HepG2 (cell line): Measurements from ENCODE around the gene SUN5. TPM values are rescaled to one million over a fixed set of nuclear protein-coding genes. Genes with fewer than 3 reads are reported as not detected.

Source experiments
- ATAC-seq: fragments of 200-7000 bp; cut with Tn5 transposase; 3 replicates; pipeline ENCODE4 v1.9.1; 2020; ENCODE audit warnings: mild to moderate bottlenecking, moderate library complexity
- BruUV-seq: library from RNA; stranded (reverse); fragments of 400-500 nt; replicated peaks from 2 replicates; lab custom pipeline; 2021; lab: Mats Ljungman, UMichigan
- CTCF ChIA-PET: fragments of 300-600 bp; formaldehyde crosslinking; extraction: SDS; loops from one replicate; lab custom pipeline; 2021; ENCODE audit warnings: low total read pairs, inconsistent platforms, low intra/inter-chr PET ratio; lab: Yijun Ruan, JAX
- POLR2A ChIA-PET: fragments of 350-600 bp; sonication (Branson Sonifier 250); formaldehyde crosslinking; loops from one replicate; lab custom pipeline; 2020; ENCODE audit warnings: antibody characterized with exemption, inconsistent platforms; lab: Yijun Ruan, JAX
- DNase-seq: peaks from one replicate; pipeline ENCODE4 v3.0.0-alpha.2; 2015; ENCODE audit warnings: low spot score
- FAIRE-seq: peaks from 3 replicates; lab custom pipeline; 2011; peaks lifted over from hg19 to GRCh38; lab: Jason Lieb, UNC
- H2AFZ ChIP-seq: one replicate; pipeline ENCODE4 v1.6.1; 2011; ENCODE audit warnings: low read length, inconsistent platforms
- H3K27ac ChIP-seq: fragments of 300-600 bp; 3 replicates; pipeline ENCODE4 v1.8.0; 2011; ENCODE audit warnings: mixed run types, mild to moderate bottlenecking, mixed read lengths, low read length, inconsistent platforms; ENCODE audit not compliant: insufficient read depth; ENCODE audit errors: extremely low read length
- H3K27me3 ChIP-seq, 2 experiments: fragments of 200-600 bp in 1 of 2; 2 replicates in 1 of 2; 3 replicates in 1 of 2; pipeline versions ENCODE4 v1.6.0 to v1.8.0; 2011; ENCODE audit warnings: low read length in 2 of 2, mild to moderate bottlenecking in 2 of 2, moderate library complexity in 2 of 2, inconsistent platforms in 1 of 2; ENCODE audit not compliant: insufficient read depth in 2 of 2, control insufficient read depth in 1 of 2
- H3K36me3 ChIP-seq, 2 experiments: fragments of 200-600 bp in 1 of 2; replicated peaks in 1 of 2; 2 replicates in 1 of 2; 3 replicates in 1 of 2; pipeline versions ENCODE4 v1.5.1 to v1.8.0; 2011; ENCODE audit warnings: low read length in 2 of 2, inconsistent platforms in 1 of 2; ENCODE audit not compliant: insufficient read depth in 2 of 2, control insufficient read depth in 1 of 2
- H3K4me1 ChIP-seq: 2 replicates; pipeline ENCODE4 v1.5.1; 2012; ENCODE audit warnings: low read length, inconsistent platforms; ENCODE audit not compliant: insufficient read depth
- H3K4me2 ChIP-seq: 2 replicates; pipeline ENCODE4 v1.6.0; 2011; ENCODE audit warnings: low read depth, low read length, inconsistent platforms
- H3K4me3 ChIP-seq, 3 experiments: fragments of 200-600 bp in 1 of 3; sonication (generic), shearing (Covaris generic) in 1 of 3; replicated peaks in 1 of 3; 2 replicates each; pipeline ENCODE4 v1.5.1; 2011 to 2016; ENCODE audit warnings: low read length in 3 of 3, inconsistent platforms in 2 of 3, low read depth in 2 of 3, mild to moderate bottlenecking in 2 of 3, control low read depth in 1 of 3, mixed read lengths in 1 of 3; ENCODE audit not compliant: insufficient read depth in 1 of 3
- H3K79me2 ChIP-seq: one replicate; pipeline ENCODE4 v1.6.1; 2011; ENCODE audit warnings: low read length, inconsistent platforms; ENCODE audit not compliant: insufficient read depth
- H3K9ac ChIP-seq: 2 replicates; pipeline ENCODE4 v1.6.0; 2011; ENCODE audit warnings: mild to moderate bottlenecking, low read depth, low read length, inconsistent platforms; ENCODE audit not compliant: insufficient read depth
- H3K9me3 ChIP-seq: 2 replicates; pipeline ENCODE4 v1.5.1; 2012; ENCODE audit warnings: mild to moderate bottlenecking, low read length
- H4K20me1 ChIP-seq: 2 replicates; pipeline ENCODE4 v1.6.0; 2011; ENCODE audit warnings: inconsistent platforms, mild to moderate bottlenecking, low read length, moderate library complexity; ENCODE audit not compliant: insufficient read depth
- HIVEP1 ChIP-seq: sonication (generic); formaldehyde crosslinking; IDR thresholded peaks from 2 replicates; pipeline ENCODE4 v1.4.0; 2020; ENCODE audit warnings: mild to moderate bottlenecking, missing genetic modification reagents
- KLF15 ChIP-seq: sonication (generic); formaldehyde crosslinking; IDR thresholded peaks from 2 replicates; pipeline ENCODE4 v1.8.1; 2023; ENCODE audit warnings: borderline replicate concordance, mild to moderate bottlenecking, inconsistent platforms, missing genetic modification reagents, mixed read lengths
- ZFP1 ChIP-seq: IDR thresholded peaks from 2 replicates; pipeline ENCODE4 v1.6.1; 2016
- ZHX1 ChIP-seq: sonication (generic); formaldehyde crosslinking; IDR thresholded peaks from 2 replicates; pipeline ENCODE4 v1.8.1; 2022; ENCODE audit warnings: low read depth, mild to moderate bottlenecking, missing genetic modification reagents
- ZNF629 ChIP-seq: sonication (generic); formaldehyde crosslinking; conservative IDR thresholded peaks from 2 replicates; pipeline ENCODE4 v1.5.0; 2020; ENCODE audit warnings: missing genetic modification reagents
- WGBS: methylation state at CpG from one replicate; pipeline ENCODE4 v1.1.6; 2017; ENCODE audit warnings: low lambda C conversion rate; 5-methylcytosine and 5-hydroxymethylcytosine counted together
- in situ Hi-C: cut with HindIII; loops from 2 replicates; pipeline ENCODE4 v1.10.0; 2017; ENCODE audit warnings: low pct_unique_long_range_greater_than_20kb; ENCODE audit not compliant: extremely low pct_ligation_motif_present
- intact Hi-C: fragments of 100-400 bp; cut with micrococcal nuclease; formaldehyde crosslinking; loops from one replicate; pipeline ENCODE4 v1.10.0; 2022; ENCODE audit not compliant: unreplicated experiment
- polyA plus RNA-seq, 8 experiments: library from polyadenylated mRNA; depleted of rRNA in 3 of 8; stranded (reverse) in 7 of 8; unstranded in 1 of 8; fragments of >200 nt; fragmentation: Illumina TruSeq in 4 of 8; extraction: Trizol in 4 of 8; gene quantifications; 2 replicates each; pipeline versions ENCODE4 v1.2.1 to v1.2.3, GENCODE V29; 2011 to 2016; ENCODE audit warnings: low read depth in 4 of 8, missing spikeins in 1 of 8, mixed read lengths in 1 of 8; ENCODE audit not compliant: insufficient read depth in 1 of 8
- total RNA-seq, 5 experiments: library from RNA; depleted of rRNA; stranded (reverse); fragments of >200 nt; fragmentation: Illumina TruSeq; extraction: Trizol; gene quantifications; 2 replicates each; pipeline ENCODE4 v1.2.3, GENCODE V29; 2016; ENCODE audit warnings: low read depth in 1 of 5

The SUN5 gene
- total and polyA plus RNA-seq, 2 of the 13 experiments (the other 11 are each of a cell fraction or from before 2014, with no cell fraction given) = not detected

DNA sequence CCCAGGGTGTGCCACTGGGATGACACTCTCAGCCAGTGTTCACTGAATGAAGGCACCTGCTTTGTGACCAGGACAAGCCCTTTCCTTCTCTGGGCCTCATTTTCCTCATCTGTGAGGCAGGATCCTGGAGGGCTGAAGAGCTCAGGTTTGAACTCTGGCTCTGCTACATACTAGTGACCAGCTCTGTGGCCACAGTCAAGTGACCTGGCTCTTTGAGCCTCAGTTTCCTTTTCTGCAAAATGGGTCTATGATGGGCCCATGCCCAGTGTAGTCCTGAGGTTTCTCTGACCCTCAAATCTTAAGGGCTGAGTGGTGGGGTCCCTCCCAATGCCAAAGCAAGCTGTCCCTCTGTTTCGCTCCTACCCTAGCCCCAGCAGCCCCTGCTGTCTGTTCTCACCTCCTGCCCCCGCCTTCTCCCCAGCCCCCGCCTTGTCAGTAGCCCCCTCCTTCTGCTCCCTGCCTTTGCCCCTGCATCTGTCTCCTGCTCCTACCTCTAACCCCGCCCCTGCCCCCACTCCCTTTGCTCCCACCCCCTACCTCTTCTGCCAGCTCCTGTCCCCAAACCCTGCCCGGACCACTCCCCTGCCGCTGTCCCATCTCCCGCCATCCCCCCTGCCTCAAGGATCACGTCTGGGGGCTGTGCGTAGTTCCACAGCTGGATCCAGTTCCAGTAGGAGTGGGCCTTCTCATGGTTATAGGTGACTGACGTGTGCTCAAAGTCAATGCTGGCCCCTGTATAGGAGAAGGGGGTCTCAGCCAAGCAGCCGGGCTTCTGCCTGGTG is 17.0 kb downstream of the SUN5 start:
- WGBS = 53% methylated on average over 11 of the region's 11 CpGs
- POLR2A ChIA-PET = no interaction called here
- FAIRE-seq = no peak

More for the DNA sequence above, 17.0 kb downstream of the SUN5 start:
- Histone ChIP-seq H3K79me2 (no peaks in the 10 kb centered on the region), H3K9ac (no peak overlapping the region), H3K27ac (no peak overlapping the region), H3K9me3 (no peaks in the 10 kb centered on the region), H2AFZ (no peak overlapping the region), H3K4me3 (no peak overlapping the region), H3K36me3 (no peaks in the 10 kb centered on the region), H4K20me1 (no peaks in the 10 kb centered on the region), H3K4me2 (no peak overlapping the region), H3K27me3 (peaks cover 0 to 56% of the 10 kb centered on the region in 2 experiments; a peak in 2 of 5 replicates), H3K4me1 (peaks cover 10% of the 10 kb centered on the region)
- CTCF ChIA-PET = no interaction called here
- in situ Hi-C loops (no loop called here), intact Hi-C loops (no loop called here)
- no TSS peak for BruUV-seq
- ATAC-seq (no peak), DNase-seq (no peak)
- TF ChIP-seq ZNF629 (CRISPR knock-in tag) (peak; percentile 87), KLF15 (CRISPR knock-in tag) (no peak), HIVEP1 (CRISPR knock-in tag) (no peak), ZFP1 (CRISPR knock-in tag) (no peak), ZHX1 (CRISPR knock-in tag) (no peak)
